Nephron (organoid): ENCODE measurements around the gene PCGF1.

Source experiments
- H3K27ac Mint-ChIP-seq, 3 experiments: 2 replicates each; pipeline ENCODE4 v1.8.0; 2020; ENCODE audit warnings: mixed read lengths in 3 of 3, mild to moderate bottlenecking in 2 of 3, moderate library complexity in 1 of 3
- H3K27me3 Mint-ChIP-seq: 2 replicates; pipeline ENCODE4 v1.8.0; 2021; ENCODE audit warnings: low read depth, mild to moderate bottlenecking, moderate library complexity, mixed read lengths
- H3K36me3 Mint-ChIP-seq: 2 replicates; pipeline ENCODE4 v1.8.0; 2020; ENCODE audit warnings: low read depth, mixed read lengths
- H3K4me1 Mint-ChIP-seq: 2 replicates; pipeline ENCODE4 v1.8.0; 2020; ENCODE audit warnings: mixed read lengths
- H3K4me3 Mint-ChIP-seq, 3 experiments: 2 replicates each; pipeline ENCODE4 v1.8.0; 2020; ENCODE audit warnings: mild to moderate bottlenecking in 3 of 3, mixed read lengths in 3 of 3, moderate library complexity in 2 of 3
- H3K9me3 Mint-ChIP-seq: 2 replicates; pipeline ENCODE4 v1.8.0; 2020; ENCODE audit warnings: mixed read lengths
- TF ChIP-seq, protein P1 (sequence below), 3 experiments: fragments of 200-600 bp; sonication (generic); IDR thresholded peaks; one replicate each; pipeline ENCODE4 v1.5.0; 2021; ENCODE audit warnings: antibody characterized with exemption in 3 of 3; ENCODE audit not compliant: unreplicated experiment in 3 of 3

Gene PCGF1

DNA sequence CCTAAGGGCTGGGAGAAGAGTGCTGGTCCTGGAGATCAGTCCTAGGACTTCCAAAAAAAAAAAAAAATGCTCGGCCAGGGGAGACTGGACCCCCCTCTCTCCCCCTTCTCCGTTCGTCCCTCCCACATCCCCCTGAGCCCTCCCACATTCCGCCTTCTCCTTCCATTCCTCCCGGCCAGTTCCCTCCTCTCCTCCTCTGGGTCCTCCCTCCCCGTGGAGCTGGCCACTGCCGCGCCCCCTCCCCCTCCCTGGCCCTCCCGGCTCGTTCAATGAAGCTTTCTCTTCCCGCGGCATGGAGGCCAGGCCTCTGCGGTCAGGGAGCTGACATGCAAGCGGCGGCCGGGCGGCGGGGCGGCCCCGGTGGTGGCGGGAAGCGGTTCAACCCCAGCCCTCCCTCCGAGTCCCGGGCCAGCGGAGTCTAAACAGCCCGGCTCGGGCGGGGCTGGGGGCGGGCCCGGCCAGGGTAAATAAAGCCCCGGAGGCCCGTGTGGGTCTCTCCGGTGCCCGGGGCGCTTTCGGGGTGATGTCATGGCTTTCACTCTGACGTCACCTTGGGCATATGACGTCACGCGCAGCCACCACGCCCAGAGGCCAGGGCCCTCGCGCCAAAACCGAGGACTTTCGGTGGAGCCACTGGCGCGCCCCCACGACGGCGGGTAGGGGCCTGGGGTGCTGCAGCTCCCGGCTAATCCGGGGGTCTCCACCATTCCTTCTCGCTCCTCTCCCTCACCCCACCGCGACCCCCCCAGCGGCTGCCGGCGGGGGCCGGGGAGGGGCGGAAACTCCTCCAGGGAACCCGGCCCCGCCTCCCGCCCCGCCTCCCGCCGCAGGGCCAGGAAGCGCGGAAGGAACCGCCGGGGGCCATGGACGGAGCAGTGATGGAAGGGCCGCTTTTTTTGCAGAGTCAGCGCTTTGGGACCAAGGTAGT, 46.7 kb upstream of the PCGF1 start, which contains the start of the genes DOK1 and LOXL3:
Gene DOK1 (plus strand): TSS at position 829 of the 928 bp plus-strand sequence. CDS start 35 bp downstream, at position 864.
Gene LOXL3 (minus strand): TSS at position 51 of the 928 bp plus-strand sequence. CDS start 1,308 bp downstream, outside the sequence.
- Mint-ChIP-seq H3K36me3 (peaks cover 5% of the 10 kb centered on the region), H3K27me3 (peaks cover 18% of the 10 kb centered on the region), H3K4me3 (peak within 1 kb of the TSS; percentile 94 to 96 (median 96)), H3K9me3 (no peaks in the 10 kb centered on the region), H3K4me1 (peaks cover 34% of the 10 kb centered on the region), H3K27ac (peak within 1 kb of the TSS; percentile 65 to 85 (median 69))
- TF ChIP-seq, protein P1, sequence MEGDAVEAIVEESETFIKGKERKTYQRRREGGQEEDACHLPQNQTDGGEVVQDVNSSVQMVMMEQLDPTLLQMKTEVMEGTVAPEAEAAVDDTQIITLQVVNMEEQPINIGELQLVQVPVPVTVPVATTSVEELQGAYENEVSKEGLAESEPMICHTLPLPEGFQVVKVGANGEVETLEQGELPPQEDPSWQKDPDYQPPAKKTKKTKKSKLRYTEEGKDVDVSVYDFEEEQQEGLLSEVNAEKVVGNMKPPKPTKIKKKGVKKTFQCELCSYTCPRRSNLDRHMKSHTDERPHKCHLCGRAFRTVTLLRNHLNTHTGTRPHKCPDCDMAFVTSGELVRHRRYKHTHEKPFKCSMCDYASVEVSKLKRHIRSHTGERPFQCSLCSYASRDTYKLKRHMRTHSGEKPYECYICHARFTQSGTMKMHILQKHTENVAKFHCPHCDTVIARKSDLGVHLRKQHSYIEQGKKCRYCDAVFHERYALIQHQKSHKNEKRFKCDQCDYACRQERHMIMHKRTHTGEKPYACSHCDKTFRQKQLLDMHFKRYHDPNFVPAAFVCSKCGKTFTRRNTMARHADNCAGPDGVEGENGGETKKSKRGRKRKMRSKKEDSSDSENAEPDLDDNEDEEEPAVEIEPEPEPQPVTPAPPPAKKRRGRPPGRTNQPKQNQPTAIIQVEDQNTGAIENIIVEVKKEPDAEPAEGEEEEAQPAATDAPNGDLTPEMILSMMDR (IDR thresholded peaks at IDR 0.05; ENCODE audit: unreplicated experiment in 3 of 3): no peak

DNA sequence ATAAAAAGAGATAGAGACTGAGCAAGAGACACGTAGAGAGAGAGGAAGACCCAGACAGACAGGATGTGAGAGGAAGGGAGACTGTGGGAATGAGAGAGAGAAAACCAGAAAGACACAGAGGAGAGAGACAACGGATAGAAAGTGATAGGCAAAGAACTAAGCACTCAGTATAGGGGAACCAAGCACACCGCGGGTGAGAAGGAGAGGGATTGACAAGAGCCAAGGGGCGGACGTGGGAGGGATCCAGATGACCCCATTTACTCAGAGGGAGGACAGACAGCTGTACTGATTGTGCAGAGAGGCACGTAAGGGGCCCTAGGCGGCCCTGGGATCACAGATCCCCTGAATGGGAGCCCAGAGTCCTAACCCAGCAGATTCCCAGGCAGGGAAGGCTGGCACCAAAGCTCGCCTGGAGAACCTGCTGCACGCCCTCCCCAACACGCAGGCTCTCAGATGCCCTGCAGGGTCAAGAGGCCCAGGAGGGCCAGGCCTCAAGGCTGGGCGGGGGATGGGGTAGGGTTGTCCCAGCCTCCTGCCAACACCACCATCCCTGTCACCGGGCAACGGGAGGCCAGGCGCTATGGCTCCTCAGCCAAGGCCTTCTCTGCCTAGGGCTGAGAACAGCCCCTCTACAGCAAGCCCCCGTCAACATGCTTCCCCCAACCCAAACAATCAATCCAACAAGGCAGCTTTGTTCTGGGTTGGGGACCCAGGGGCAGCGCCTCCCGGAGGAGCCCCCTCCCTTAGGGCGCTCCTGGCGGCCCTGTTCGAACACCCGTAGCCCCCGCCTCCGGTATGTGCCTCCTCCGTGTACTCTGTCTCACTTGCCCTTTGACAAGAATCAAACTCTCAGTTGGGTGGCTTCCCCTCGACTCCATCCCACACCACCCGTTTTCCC, 45.7 kb upstream of the PCGF1 start:
- TF ChIP-seq, protein P1 (IDR thresholded peaks at IDR 0.05; ENCODE audit: unreplicated experiment in 3 of 3): no peak
- peak overlapping the region; percentile 82 to 95 (median 86) for H3K4me3 Mint-ChIP-seq
- H3K9me3 Mint-ChIP-seq: no peaks in the 10 kb centered on the region
- H3K4me1 Mint-ChIP-seq: peaks cover 39% of the 10 kb centered on the region
- H3K36me3 Mint-ChIP-seq: peaks cover 5% of the 10 kb centered on the region
- peak overlapping the region; percentile 56 to 85 (median 65) for H3K27ac Mint-ChIP-seq
- H3K27me3 Mint-ChIP-seq: peaks cover 15% of the 10 kb centered on the region

DNA sequence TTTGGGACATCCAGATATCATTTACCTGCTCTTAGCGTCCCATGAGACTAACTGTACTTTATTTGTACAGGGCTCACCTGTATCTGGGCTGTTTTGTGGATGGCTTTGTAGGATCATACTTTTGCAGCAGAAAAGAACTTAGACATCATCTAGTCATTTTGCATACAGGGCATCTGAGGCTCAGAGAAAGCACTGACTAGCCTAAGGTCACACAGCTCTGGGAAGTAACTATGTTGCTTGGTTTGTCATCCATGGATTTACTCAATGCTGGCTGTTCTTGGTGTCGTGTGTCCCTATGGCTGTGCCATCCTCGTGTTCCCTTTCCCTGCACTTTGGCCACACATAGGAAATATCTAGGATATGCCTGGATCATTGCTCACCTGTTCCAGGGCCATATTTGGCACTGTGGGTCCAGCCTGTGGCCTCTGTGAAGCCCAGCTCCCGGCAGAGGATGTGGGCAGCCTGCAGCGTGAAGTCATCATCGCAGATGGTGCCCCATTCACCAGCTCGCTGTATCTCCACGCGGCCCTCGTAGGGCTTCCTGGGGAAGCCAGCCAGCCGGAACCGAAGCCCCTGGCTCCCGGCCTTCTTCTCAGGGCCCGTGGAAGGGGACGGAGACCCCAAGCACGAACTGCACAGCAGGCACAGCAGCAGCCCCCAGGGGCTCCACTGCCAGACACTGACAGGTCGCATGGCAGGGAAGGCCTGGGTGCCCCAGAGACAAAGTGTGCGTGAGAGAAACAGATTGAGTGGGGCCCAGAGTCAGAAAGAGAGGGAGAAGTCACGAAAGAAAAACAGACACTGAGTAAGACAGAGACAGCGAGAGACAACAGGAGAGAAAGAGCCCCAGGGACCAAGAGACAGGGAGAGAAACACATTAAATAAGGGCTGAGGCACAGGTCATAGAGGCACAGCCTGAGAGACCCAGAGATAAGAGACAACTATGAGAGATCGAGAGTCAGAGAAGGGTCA, 44.7 kb upstream of the PCGF1 start:
- peaks cover 5% of the 10 kb centered on the region for H3K36me3 Mint-ChIP-seq
- TF ChIP-seq, protein P1 (IDR thresholded peaks at IDR 0.05; ENCODE audit: unreplicated experiment in 3 of 3): no peak
- peaks cover 42% of the 10 kb centered on the region for H3K4me1 Mint-ChIP-seq
- H3K27ac Mint-ChIP-seq: peak overlapping the region; percentile 41 to 62 (median 51)
- H3K9me3 Mint-ChIP-seq: no peaks in the 10 kb centered on the region
- peak overlapping the region; percentile 82 to 87 (median 86) for H3K4me3 Mint-ChIP-seq
- H3K27me3 Mint-ChIP-seq: peaks cover 11% of the 10 kb centered on the region

DNA sequence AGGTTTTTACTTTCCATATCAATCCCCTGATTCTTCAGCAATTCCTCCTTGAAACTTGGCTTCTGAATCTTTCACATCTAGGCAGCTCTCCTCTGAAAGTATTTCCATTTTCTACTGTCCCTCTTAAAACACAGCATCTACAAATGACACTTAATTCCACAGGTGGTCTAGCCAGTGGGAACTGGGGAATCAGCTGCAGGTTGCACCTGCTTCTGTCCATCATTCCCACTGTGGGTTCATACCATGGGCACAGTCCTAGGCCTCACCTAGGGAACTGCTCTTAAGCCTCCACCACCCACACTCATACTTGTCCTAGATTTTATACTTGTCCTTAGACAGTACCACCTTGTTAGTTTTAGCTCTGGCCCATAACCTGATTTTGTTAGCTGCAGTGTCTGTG, 44.0 kb upstream of the PCGF1 start:
- Mint-ChIP-seq H3K4me3 (peak overlapping the region; percentile 33 to 87 (median 82)), H3K36me3 (peaks cover 5% of the 10 kb centered on the region), H3K27me3 (peaks cover 6% of the 10 kb centered on the region), H3K9me3 (no peaks in the 10 kb centered on the region), H3K27ac (peak overlapping the region in 1 of 3 experiments; percentile 2), H3K4me1 (peaks cover 42% of the 10 kb centered on the region)
- TF ChIP-seq, protein P1 (IDR thresholded peaks at IDR 0.05; ENCODE audit: unreplicated experiment in 3 of 3): no peak

DNA sequence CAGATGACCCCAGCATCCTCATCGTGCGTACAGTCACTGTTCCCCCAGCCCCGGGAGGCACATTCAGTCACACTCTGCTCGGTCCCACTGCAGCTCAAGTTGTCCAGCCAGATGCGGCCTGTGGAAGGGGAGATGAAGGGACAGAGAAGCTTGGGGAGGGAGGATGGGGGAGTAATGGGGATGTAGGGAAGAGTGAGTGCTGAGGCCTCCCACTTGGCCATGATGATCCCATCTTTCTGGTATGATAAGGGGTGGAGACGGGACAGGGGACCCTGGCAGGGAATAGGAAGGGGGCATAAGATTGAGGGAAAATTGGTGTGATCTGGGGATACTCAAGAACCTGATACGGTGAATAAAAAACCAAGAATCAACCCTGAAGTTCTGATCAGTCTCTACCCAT, 42.7 kb upstream of the PCGF1 start:
- peak overlapping the region; percentile 71 to 78 (median 77) for H3K4me3 Mint-ChIP-seq
- TF ChIP-seq, protein P1 (IDR thresholded peaks at IDR 0.05; ENCODE audit: unreplicated experiment in 3 of 3): no peak
- H3K9me3 Mint-ChIP-seq: no peaks in the 10 kb centered on the region
- no peak overlapping the region for H3K27ac Mint-ChIP-seq
- peaks cover 6% of the 10 kb centered on the region for H3K27me3 Mint-ChIP-seq
- peaks cover 42% of the 10 kb centered on the region for H3K4me1 Mint-ChIP-seq
- H3K36me3 Mint-ChIP-seq: peaks cover 5% of the 10 kb centered on the region
